ENCODE data around the gene COL2A1.
"Not testable (repeated sequence)": the region's sequence is repeated elsewhere in the genome, so short reads cannot be mapped to it uniquely, and the experiment has no call there.

Gene COL2A1

DNA sequence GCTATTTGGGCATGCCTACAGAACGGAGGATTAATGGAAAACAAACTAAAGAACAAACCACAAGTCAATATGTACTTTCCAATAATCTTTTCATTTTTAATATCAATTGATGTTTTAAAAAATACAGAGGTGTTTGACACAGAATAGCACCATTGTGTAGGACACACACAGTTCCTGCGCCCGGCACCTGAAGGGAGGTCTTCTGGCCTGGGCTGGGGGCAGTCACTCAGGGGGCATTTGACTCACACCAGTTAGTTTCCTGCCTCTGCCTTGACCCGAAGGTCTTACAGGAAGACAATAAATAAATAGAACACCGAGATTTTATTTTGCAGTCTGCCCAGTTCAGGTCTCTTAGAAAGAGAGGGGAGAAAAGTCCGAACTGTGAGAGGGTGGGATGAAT is 31.4 kb downstream of the COL2A1 start:
- DNase-seq, result no peak

GRCh38 chr12:47970843-47971242 is 33.4 kb downstream of the COL2A1 start:
- DNase-seq, result no peak

GRCh38 chr12:47969845-47970244 is 34.4 kb downstream of the COL2A1 start:
- no peak for DNase-seq

GRCh38 chr12:47967461-47968321 is 36.6 kb downstream of the COL2A1 start:
- no peak for DNase-seq

DNA sequence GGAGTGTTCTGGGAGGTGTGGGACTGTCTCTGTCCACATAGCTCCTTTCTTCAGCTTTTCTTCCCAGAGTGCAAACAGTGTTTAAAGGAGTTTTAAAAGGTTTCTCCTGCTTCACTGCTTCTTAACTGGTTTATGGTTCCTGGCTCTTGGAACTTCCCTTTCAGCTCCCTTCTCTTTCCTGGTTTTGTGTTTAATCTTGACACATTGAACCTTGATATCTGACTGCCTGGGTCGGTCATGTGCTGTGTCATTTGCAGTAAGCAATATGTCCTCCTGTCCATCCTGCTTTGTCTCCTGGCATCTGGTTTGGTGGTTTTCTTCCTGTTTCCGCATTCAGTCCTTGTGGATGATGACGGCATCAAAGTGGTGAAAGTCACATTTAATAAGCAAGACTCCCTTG is 38.7 kb downstream of the COL2A1 start:
- no peak for DNase-seq

GRCh38 chr12:47964106-47964728 is 40.1 kb downstream of the COL2A1 start:
- DNase-seq, result no peak

DNA sequence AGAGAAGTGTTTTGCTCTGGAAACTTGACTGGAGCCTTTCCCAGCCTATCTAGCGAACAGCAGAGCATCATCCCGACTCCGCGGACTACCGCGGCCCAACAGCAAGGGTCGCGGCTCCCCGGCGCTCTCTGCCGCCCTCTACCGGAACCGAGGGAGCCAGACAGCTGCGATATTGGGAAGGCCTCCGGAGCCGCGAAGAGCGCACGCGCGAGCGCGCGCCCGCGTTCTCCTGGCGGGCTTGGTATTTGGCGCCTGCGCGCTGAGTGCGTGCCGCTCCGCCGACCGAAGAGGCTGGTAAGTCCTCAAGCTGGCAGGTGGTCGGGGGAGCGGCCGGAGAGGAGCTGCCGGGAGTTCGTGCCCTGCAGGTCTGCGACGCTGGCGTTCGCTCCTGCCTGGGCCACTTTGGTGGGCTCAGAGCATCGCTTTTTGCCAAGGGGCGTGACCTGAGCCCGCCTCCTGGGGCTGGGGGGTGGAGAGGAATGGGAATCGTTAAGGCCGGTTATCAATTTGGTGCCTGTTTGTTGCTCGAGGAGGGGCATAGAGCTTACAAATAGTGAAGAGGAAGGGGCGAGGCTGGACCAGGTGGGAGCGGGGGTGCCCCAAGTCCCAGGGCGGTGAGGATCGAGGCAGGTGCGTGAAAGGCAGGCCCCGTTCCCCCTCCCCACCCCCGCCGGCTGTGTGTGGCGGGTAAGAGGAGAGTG is 40.8 kb downstream of the COL2A1 start, which contains the start of gene TMEM106C:
TSS of gene TMEM106C (plus strand) at position 257 of the 701 bp plus-strand sequence. CDS start 641 bp downstream, outside the sequence.
- DNase-seq, result peak; percentile 95

GRCh38 chr12:47962198-47962597 is 42.1 kb downstream of the COL2A1 start:
- no peak for DNase-seq

GRCh38 chr12:47957671-47958070 is 46.6 kb downstream of the COL2A1 start:
- DNase-seq, result not testable (repeated sequence)

- DNase-seq, result no peak
These were observed 49.2 kb downstream of the COL2A1 start for GRCh38 chr12:47955059-47955458.

DNA sequence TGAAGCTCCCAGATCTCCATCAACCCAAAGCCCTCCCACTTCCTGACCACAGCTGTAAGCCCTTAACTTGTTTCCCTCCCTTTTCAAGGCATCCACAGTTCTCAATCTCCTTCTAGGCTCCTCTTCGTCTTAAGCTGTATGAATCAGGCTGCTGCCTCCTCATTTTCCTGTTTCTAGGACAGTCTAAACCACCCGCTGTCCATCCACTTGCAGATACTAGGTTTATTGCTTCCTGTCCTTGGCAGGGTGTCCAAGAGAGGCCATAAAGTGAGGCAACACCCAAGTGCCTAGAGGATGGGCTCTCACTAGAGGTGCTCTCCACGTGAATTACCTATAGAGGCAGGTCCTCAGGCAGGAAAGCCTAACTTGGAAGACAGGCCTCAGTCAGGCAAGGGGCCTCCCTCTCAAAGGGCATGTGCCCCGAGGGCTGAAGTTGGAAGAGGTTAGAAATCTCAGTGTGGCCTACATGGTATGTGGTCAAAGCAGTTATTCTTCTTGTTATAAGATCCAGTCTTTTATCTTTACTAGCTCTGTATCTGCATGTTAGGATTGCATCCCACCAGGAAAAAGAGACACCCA is 49.7 kb downstream of the COL2A1 start:
- no peak for DNase-seq

- DNase-seq, result no peak
These were observed 50.2 kb downstream of the COL2A1 start for GRCh38 chr12:47954058-47954457.

GRCh38 chr12:47950856-47951468 is 53.3 kb downstream of the COL2A1 start:
- DNase-seq, result no peak

DNA sequence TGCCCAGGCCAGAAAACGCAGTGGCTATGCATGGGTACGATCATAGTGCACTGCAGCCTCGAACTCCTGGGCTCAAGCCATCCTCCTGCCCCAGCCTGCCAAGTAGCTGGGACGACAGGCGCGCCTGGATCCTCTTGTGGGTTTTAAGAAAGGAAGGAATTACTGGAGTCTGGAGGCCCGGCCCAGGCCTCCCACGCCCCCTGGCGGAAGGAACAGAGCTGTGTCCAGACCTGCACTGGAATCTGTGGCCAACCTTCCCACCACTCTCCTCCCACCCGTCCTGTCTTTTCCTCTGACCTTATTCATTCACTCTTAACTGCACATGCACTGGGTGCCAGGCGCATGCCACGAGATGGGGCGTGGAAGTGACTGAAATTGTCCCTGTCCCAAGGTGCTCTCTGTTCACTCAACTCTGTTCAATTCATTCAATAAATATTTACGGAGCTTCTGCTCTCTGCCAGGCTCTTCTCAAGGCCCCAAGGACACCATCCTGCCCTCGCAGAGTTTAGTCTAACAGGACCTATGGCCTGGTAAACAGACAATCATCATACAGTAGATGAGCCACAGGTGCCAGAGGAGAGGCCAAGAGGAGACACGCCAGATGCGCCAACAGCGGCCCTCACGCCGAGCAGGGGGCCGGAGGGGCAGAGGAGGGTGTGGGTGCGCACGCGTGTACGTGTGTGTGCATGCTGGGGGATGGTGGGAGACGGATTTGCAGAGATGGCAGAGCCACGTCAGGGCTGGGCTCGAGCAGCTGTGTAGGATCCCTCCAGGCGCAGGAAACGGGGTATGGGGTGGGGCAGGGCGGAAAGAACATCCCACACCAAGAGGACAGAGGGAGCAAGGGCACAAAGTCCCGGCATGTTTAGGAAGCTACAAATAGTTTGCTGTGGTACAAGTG is 54.6 kb downstream of the COL2A1 start:
- DNase-seq, result peak; percentile 29

GRCh38 chr12:47947341-47947740 is 56.9 kb downstream of the COL2A1 start:
- DNase-seq, result no peak

- DNase-seq, result no peak
These were observed 57.6 kb downstream of the COL2A1 start for GRCh38 chr12:47946413-47947323.

DNA sequence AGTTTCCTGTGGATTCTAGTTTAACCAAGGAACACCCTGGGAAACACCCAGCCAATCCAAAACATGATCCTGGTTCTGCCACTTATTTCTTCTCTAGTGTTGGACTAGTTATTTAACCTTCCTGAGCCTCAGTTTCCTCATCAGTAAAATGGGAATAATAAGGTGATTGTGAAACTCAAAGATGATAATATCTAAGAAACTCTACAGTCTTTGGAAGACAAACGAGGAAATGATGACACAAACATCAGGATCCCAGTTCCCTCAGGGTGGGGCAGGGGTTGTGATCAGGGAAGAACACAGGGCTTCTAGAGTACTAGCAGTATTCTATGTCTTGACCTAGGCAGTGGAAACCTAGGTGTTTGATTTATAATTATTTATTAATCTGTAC is 58.9 kb downstream of the COL2A1 start:
- DNase-seq, result no peak

GRCh38 chr12:47944685-47945340 is 59.5 kb downstream of the COL2A1 start:
- DNase-seq, result no peak

- no peak for DNase-seq
These were observed 60.5 kb downstream of the COL2A1 start for GRCh38 chr12:47943623-47944340.
